Activated CD4-positive, CD25-positive, alpha-beta regulatory T cell treated with anti-CD3 and anti-CD28 coated beads, Interleukin-2, amount 50 U/mL, for 24 hours (primary cell): Measurements from ENCODE around the gene SIRT2.
"Not testable (repeated sequence)": the region's sequence is repeated elsewhere in the genome, so short reads cannot be mapped to it uniquely, and the experiment has no call there.

Experiments used
- ATAC-seq, 2 donors: fragments of 150-1000 bp; cut with Tn5 transposase; one replicate each; pipeline ENCODE4 v1.10.0; 2021; ENCODE audit warnings: mild to moderate bottlenecking in 1 of 2, moderate library complexity in 1 of 2

Gene SIRT2

GRCh38 chr19:38899447-38900201 is at the start of gene SIRT2, which contains the start of gene NFKBIB:
TSS of gene SIRT2 (minus strand) at chr19:38899618. CDS start at chr19:38899521, 97 bp downstream.
TSS of gene NFKBIB (plus strand) at chr19:38899969. CDS start at chr19:38900033, 64 bp downstream.
- peak; percentile 92 to 94 for ATAC-seq

- ATAC-seq = no peak
Measured at GRCh38 chr19:38946229-38947010, 47.0 kb upstream of the SIRT2 start.

- ATAC-seq = no peak
Measured at GRCh38 chr19:38945562-38946228, 46.3 kb upstream of the SIRT2 start.

- no peak for ATAC-seq
Measured at GRCh38 chr19:38944981-38945506, 45.6 kb upstream of the SIRT2 start.

GRCh38 chr19:38942471-38943181 is 43.2 kb upstream of the SIRT2 start:
- ATAC-seq = no peak

- ATAC-seq = no peak
Measured at GRCh38 chr19:38941979-38942378, 42.6 kb upstream of the SIRT2 start.

GRCh38 chr19:38941466-38941865 is 42.0 kb upstream of the SIRT2 start:
- not testable (repeated sequence) for ATAC-seq

- no peak for ATAC-seq
Measured at GRCh38 chr19:38939957-38940356, 40.5 kb upstream of the SIRT2 start.

GRCh38 chr19:38933544-38933943 is 34.1 kb upstream of the SIRT2 start:
- ATAC-seq = no peak

- no peak for ATAC-seq
Measured at GRCh38 chr19:38932425-38933179, 33.2 kb upstream of the SIRT2 start.

- no peak for ATAC-seq
Measured at GRCh38 chr19:38931521-38931793, 32.0 kb upstream of the SIRT2 start.

- ATAC-seq = peak; percentile 97
Measured at GRCh38 chr19:38930776-38931520, 31.5 kb upstream of the SIRT2 start, which contains the start of gene MRPS12. TSS of gene MRPS12 (plus strand) at chr19:38930944. CDS start at chr19:38931295, 351 bp downstream.

- peak in 1 of 2 donors; percentile 0 for ATAC-seq
Measured at GRCh38 chr19:38929929-38930775, 30.7 kb upstream of the SIRT2 start, which contains the start of gene SARS2. TSS of gene SARS2 (minus strand) at chr19:38930763. CDS start at chr19:38930736, 27 bp downstream.

- no peak for ATAC-seq
Measured at GRCh38 chr19:38928391-38929001, 29.1 kb upstream of the SIRT2 start.

- ATAC-seq = no peak
Measured at GRCh38 chr19:38924388-38924787, 25.0 kb upstream of the SIRT2 start.

- ATAC-seq = no peak
Measured at GRCh38 chr19:38922482-38922881, 23.1 kb upstream of the SIRT2 start.

- no peak for ATAC-seq
Measured at GRCh38 chr19:38921420-38922274, 22.2 kb upstream of the SIRT2 start.
